HG03159 (cell line): Measurements from ENCODE around the gene SUMO2.
"Not testable (repeated sequence)": the region's sequence is repeated elsewhere in the genome, so short reads cannot be mapped to it uniquely, and the experiment has no call there.

Experiments
- ATAC-seq: cut with Tn5 transposase; IDR thresholded peaks from one replicate; pipeline ENCODE4 v1.9.1; 2021; ENCODE audit warnings: mild to moderate bottlenecking, moderate library complexity; ENCODE audit not compliant: unreplicated experiment

The SUMO2 gene

DNA sequence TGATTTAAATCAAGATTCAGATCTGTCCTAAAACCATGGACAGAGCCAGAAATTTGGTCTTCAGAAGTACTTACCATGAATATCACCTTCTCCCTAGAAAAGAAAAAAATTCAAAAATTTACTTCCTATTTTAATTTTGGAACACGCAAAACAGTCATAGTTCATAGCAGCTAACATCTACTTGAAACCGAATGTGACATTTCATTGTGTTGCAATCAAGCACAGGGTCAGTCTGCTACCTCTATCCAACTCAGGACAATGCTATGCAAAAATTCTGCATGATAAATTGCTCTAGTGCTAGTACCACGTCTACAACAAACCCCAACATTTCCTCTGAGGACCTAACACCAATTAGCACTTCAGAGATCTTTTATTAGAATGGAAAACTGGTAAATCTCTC, 36.2 kb downstream of the SUMO2 start:
- ATAC-seq: no peak

DNA sequence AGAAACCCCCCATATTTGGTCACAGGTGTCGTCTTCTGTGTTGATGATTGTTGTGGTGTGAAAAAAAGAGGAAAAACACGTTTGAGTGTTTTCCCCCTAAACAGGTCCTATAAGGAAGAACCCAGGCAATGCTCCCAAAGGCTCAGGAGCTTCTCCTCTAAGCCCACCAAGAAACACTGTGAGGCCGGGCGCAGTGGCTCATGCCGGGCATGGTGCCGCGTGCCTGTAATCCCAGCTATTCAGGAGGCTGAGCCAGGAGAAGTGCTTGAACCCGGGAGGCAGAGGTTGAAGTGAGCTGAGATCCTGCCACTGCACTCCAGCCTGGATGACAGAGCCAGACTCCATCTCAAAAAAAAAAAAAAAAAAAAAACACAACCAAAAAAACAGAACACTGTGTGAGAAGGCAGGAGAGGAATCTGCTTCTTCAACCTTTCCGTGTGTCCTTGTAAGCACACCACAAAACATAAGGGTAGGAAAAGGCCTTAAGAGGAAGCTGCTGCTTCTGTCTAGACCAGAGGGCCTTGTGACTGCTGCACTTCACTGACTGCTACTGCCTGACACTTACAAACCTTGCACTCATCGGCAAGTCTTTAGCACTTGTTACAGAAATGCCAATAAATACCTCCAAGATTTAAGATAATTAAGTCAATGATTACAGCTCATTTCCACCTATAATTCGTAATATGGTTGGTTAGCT, 37.8 kb downstream of the SUMO2 start:
- no peak for ATAC-seq

DNA sequence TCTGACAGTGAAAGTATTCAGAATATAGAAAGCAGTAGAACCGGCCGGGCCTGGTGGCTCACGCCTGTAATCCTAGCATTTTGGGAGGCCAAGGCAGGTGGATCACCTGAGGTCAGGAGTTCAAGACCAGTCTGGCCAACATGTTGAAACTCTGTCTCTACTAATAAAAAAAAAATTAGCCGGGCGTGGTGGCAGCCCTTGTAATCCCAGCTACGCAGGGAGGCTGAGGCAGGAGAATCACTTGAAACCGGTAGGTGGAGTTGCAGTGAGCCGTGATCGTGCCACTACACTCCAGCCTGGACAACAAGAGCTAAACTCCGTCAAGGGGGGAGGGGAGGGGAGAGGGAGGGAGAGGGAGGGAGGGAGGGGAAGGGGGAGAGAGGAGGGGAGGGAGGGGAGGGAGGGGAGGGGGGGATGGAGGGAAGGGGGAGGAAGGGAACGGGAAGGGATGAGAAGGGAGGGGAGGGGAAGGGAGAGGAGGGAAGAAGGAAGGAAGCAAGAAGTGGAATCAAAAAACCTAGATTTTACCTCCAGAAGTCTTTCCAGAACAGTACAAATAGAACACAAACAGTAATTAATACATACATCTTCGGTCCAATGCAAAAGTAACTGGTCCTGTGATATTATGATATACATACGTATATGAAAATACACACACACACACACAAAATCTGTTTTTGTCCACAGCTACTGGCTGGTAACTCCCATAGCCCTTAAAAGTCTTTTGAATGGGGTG, 40.4 kb downstream of the SUMO2 start:
- ATAC-seq: no peak

DNA sequence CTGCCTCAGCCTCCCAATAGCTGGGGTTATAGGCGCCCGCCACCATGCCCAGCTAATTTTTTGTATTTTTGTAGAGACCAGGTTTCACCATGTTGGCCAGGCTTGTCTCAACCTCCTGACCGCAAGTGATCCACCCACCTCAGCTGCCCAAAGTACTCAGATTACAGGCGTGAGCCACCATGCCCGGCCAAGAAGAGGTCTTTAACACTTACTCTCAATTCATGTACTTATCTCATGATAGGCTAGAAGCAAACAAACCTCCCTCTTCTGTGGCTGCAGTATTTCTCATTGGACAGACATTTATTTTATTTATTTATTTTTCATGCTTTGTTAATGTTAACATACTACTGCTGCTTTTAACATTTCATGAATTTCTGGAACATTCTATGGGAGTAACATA, 44.2 kb downstream of the SUMO2 start:
- ATAC-seq: no peak

DNA sequence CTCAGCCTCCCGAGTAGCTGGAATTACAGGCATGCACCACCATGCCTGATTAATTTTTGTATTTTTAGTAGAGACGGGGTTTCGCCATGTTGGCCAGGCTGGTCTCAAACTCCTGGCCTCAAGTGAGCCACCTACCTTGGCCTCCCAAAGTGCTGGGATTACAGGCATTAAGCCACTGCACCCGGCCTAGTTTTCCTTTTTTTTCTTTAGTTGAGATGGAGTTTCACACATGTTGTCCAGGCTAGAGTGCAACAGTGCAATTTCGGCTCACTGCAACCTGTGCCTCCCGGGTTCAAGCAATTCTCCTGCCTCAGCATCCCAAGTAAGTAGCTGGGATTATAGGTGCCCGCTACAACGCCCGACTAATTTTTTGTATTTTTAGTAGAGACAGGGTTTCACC, 45.0 kb downstream of the SUMO2 start:
- not testable (repeated sequence) for ATAC-seq

DNA sequence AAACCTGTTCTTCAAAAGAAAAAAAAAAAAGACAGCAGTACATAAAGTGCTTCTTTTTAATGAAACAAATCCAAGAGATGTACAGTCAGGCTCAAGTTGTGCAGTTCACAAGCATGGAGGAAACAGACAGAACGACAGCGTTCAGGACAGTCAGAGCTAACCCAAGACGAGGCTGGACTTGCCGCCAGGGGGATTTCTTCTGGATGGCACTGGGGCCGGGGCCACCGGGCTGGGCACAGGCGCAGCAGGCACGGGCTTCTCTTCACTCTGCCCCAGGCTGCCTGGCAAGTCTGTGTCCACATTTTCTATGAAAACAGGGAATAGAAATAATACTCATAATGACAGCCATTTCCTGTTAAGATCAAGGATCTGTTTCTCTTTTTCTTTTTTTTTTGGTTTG, 46.8 kb downstream of the SUMO2 start:
- ATAC-seq: no peak

DNA sequence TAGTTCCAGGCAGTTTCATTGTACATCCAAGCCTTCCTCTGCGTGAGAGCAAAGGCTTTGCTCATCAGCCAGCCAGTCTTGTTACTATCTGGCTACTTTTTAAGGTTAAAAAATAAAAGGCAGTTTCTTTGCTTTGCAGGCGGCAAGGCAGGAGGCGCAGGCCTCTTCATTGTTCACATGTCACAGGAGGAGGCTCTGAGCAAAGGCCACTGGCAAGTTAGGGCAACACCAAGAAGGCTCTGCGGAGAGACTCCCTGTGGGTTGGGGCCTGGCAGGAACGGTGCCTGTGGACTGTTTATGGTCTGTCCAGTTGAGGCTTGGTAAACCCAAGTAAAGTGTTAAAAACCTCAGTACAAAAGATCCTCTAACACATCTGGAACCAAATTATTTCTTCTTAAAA, 47.3 kb downstream of the SUMO2 start:
- no peak for ATAC-seq

DNA sequence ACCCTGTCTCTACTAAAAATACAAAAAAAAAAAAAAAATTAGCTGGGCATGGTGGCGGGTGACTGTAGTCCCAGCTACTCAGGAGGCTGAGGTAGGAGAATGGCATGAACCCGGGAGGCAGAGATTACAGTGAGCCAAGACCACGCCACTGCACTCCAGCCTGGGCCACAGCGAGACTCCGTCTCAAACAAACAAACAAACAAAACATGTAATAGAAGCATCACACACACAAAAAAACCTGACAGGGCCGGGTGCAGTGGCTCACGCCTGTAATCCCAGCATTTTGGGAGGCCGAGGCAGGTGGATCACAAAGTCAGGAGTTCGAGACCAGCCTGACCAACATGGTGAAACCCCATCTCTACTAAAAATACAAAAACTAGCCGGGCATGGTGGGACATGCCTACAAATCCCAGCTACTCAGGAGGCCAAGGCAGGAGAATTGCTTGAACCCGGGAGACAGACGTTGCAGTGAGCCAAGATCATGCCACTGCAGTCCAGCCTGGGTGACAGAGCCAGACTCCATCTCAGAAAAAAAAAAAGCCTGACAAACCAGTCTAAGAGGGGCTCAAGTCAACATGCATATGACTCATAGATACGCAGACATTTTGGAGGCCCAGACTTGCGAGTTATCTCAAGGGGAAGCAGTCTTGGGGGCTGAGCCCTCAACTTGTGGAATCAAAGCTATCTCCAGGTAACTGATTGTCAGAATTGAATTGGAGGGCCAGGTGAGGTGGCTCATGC, 49.0 kb downstream of the SUMO2 start:
- ATAC-seq: not testable (repeated sequence)

DNA sequence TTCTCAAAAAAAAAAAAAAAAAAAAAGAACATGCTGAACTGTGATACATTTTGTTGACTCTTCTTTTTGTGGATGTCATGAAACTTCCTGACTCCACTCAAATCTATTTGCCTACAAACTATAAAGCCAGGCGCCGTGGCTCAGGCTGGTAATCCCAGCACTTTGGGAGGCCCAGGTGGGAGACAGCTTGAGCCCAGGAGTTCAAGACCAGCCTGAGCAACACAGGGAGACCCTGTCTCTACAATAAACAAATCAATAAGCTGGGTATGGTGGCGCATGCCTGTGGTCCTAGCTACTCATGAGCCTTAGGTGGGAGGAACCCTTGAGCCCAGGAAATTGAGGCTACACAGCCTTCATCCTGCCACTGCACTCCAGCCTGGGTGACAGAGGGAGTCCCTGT, 49.8 kb downstream of the SUMO2 start:
- ATAC-seq: no peak

DNA sequence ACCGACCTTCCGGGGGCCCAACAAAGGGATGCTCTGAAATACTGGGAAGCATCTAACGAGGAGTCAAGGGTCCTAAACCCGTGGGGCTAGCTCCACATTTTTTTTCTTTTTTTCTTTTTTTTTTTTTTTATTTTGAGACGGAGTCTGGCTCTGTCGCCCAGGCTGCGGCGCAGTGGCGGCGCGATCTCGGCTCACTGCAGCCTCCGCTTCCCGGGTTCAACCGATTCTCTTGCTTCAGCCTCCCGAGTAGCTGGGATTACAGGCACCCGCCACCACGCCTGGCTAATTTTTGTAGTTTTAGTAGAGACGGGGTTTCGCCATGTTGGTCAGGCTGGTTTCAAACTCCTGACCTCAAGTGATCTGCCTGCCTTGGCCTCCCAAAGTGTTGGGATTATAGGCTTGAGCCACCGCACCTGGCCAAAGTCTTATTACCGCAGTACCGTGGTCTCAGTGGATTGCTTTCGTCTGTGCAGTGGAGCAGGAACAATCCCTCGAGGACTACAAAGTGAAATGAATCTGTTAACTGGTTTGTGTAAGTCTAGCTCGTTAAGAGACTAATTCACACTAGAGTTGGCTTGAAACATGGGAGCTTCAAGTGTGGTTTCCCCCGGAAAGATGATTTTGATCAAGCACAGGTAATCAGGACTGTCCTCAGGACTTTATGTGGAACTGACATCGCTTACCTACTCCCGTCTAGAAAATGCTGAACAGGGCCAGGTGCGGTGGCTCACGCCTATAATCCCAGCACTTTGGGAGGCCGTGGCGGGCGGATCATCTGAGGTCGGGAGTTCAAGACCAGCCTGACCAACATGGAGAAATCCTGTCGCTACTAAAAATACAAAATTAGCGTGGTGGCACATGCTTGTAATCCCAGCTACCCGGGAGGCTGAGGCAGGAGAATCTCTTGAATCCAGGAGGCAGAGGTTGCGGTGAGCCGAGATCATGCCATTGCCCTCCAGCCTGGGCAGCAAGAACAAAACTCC, 50.5 kb downstream of the SUMO2 start:
- ATAC-seq: peak; percentile 9

DNA sequence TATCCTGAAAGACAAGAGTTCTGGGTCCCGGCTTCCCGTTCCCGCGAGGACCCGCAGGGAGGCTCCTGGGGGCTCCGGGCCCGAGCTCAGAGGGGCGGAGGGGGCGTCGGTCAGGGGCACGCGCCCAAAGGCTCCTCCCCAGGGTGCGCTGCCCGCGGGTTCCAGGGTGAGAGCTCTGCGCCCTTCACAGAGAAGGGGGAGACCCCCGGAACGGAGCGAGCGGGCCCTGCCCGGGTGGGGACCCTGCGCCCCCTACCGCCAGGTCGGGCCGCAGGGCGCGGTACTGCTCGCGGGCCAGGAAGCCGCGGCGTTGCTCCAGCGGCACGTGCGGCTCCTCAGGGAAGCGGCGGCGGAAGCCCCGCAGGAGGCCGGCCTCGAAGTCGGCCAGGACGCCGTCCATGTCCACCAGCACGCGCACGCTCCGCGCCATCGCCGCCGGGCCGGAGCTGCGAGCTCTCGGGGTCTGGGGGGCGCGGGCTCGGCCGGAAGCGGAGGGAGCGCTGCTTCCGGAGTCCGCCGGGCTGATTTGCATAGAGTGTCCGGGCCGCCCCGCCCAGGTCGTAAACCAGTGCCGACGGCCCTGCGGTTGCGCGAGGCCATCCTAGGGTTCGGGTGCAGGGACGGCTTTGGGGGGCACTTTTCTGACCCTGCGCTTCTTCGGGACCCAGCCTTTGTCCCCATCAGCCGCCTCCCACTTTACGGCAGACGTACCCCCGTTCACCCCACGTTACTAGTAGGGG, 51.3 kb downstream of the SUMO2 start, which contains the start of gene NT5C:
NT5C (minus strand) TSS at position 465 of the 740 bp plus-strand sequence; CDS start at position 430, 35 bp downstream.
- ATAC-seq: peak; percentile 73

DNA sequence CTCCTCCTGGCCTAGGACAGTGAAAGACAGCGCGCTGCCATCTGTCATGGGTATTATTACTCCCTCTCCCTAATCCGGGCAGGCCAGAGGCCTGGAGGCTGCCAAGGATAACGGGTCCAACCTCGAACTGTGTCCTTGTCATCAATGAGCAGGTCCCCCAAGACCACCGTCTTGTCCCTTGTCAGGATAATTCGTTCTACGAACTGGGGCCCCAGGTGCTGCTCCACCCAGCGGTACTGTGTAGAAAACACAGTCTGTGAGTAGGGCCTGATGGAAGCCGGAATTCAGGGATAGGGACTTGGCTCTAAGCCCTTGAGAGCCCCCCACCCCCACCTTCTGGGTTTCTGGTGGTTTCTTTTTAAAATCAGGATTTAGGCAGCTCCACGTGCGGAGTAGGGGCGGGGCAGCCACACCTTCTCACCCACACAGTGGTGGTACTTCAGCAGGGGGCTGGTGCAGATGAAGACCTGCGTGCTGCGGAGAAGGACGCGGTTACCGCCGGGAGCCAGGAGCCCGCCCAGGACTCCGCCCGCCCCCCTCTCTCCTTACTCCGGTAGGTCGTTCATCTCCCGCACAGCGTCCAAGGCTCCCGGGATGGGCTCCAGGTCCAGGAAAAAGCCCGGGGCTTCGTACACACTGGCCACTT, 52.0 kb downstream of the SUMO2 start:
- ATAC-seq: no peak

DNA sequence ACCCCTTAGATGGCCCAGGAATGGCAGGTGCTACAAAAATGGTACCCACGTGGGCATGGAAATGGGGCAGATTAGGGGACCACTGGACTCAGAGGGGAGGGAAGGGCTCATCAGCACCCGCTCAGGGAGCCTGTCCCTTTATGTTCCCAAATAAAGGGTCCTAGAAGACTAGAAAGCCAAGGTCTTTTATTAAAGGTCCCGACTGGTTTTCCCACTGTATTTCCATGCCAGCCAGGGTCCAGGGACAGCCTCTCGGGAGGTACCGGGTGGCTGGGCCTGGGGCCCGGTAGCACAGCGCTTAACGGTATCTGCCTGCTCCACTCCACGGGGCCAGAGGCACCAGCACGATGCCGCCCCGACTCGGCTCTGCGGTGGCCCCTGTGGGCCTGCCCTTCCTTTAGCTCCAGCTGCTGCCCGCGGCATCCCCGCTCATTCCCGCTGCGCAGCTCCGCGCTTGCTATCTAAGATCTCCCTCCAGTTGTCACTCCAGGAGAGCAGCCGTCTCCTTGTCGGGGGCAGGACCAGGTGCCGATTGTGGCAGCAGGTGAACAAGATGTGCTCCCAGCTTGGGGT, 52.6 kb downstream of the SUMO2 start:
- ATAC-seq: no peak

DNA sequence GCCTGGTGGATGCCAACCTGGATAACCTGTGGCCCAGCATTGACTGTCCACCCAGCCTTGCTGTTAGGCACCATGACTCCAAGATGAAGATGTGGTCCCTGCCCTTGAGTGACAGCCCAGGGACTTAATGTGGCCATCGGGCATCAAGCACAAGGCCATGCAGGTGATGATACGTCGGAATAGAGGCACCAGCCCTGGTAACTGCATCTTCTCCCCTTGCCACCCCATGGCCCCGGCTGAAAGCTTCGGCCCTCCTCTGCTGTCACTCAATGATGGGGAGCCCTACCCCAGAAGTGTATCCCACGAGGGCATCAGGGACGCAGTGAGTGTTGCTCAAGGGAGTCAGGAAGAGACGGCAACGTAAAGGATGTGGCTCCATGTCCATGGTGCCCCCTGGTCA, 53.2 kb downstream of the SUMO2 start:
- no peak for ATAC-seq

DNA sequence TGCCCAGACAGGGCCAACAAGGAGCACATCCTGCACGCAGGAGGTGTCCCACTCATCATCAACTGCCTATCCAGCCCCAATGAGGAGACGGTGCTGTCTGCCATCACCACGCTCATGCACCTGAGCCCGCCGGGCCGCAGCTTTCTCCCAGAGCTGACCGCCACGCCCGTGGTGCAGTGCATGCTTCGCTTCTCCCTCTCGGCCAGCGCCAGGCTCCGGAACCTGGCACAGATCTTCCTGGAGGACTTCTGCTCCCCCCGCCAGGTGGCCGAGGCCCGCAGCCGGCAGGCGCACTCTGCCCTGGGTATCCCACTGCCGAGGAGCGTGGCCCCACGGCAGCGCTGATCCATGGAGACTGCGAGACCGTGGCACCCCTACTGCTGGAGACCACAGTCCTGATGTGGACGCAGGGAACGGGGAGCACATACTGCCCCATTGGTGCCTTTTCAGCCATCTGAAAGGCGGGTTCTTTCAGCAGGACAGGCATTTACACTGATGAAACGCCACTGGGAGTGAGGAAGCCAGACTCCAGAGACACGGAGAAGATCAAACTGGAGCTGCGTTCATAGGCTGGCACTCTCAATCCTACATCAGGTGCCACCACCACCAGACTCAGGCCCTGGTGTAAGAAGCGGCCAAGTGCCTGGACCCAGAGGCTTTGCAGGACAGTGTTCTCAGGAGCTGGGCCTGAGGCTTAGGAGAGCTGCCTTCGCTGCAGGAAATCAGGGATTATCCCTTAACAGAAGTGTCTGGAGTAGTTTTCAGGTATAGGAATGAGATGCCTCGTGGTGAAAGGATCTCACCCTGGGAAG, 53.9 kb downstream of the SUMO2 start:
- ATAC-seq: no peak

DNA sequence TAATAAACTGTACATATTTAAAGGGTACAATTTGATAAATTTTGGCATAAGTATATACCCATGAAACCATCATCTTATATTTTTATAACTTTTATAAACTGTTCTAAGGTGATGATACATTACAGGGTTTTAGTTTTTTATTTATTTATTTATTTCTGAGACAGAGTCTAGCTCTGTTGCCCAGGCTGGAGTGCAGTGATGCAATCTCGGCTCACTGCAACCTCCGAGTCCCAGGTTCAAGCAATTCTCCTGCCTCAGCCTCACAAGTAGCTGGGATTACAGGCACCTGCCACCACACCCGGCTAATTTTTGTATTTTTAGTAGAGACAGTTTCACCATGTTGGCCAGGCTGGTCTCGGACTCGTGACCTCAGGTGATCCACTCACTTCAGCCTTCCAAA, 54.8 kb downstream of the SUMO2 start:
- not testable (repeated sequence) for ATAC-seq

DNA sequence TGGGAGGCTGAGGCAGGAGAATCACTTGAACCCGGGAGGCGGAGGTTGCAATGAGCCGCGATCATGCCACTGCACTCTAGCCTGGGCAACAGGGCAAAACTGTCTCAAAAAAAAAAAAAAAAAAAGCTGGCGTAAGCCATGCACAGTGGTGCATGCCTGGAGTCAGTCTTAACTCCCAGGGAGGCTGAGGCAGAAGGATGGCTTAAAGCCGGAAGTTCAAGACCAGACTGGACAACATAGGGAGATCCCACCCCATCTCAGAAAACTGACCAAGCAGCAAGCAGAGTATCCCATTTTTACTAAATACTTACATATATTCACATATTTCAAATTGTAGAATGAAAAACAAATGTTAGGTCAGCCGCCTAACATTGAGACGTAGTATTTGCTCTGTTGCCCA, 55.8 kb downstream of the SUMO2 start:
- ATAC-seq: no peak

DNA sequence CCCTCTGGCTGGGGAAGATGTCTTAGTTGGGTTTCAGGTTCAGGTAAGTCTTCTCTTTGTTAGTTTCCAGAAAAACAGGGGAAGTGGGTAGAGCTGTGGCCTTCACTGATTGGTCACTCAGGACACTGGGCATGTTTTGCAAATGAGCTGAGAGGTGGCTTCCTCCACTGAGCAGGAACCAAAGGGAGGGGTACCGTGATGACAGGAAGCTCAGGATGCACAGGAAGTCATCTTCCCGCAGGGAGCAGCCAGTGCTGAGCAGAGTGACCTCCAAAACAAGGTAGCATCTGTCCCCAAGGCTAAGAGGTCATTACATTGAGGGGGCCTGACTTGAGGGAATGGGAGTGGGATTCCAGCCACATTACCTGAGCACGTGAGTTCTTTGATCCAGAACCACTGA, 56.8 kb downstream of the SUMO2 start:
- no peak for ATAC-seq
